ENCODE data around the gene TENM4. TPM values are rescaled to one million over a fixed set of nuclear protein-coding genes. Genes with fewer than 3 reads are reported as not detected.

Gene TENM4
- total and polyA plus RNA-seq, 10 of the 15 experiments (the other 5 are each of a cell fraction or from before 2014, with no cell fraction given): 0.03 to 0.12 (median 0.06) TPM; not detected in 7

DNA sequence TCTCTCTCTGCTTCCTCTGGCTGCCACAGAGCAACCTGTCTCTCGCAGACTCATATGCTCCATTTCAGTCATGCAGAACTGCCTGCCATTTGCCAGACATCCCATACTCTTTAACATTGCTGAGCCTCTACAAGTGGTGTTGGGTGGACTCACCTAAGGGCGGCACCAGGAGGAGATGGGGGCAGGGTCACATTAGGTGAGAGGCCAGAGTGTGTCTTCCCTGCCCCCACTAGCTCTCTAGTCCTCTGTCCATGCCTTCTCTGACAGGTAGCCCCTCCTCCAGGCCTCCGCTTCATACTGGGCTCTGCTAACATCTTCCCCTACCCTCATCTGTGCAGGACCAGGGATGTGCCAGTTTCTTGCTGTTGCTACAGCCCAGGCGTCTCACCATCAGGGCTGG is 366.3 kb downstream of the TENM4 start:
- H3K9ac ChIP-seq (ENCODE audit: control insufficient read depth, insufficient read depth, low read length): no peak overlapping the region
- 31% methylated on average over 4 of the region's 4 CpGs for WGBS (ENCODE audit: insufficient coverage, insufficient replicate concordance, low lambda C conversion rate, missing lambda C conversion rate)
- in situ Hi-C loops (cut with MboI): loop anchor here (10.0 kb wide), 1 partner anchor 430 kb away; no protein-coding TSS in a partner anchor
- no peaks in the 10 kb centered on the region for H3K36me3 ChIP-seq (ENCODE audit: control insufficient read depth in 2 of 2, insufficient read depth in 2 of 2, low read length in 1 of 2)
- intact Hi-C loops (cut with micrococcal nuclease; ENCODE audit: unreplicated experiment): no loop called here
- ATAC-seq (no peak), FAIRE-seq (no peak), DNase-seq (ENCODE audit: low read depth, low spot score) (no peak)
- no peaks in the 10 kb centered on the region for H3K4me1 ChIP-seq (ENCODE audit: control insufficient read depth, insufficient read depth, low read length)
- CTCF ChIA-PET: interaction anchor here (1.0 to 1.3 kb wide), 2 partner anchors 13 to 25 kb away, joined by 3 to 4 read pairs; no protein-coding TSS in a partner anchor
- no peak overlapping the region for H3K4me3 ChIP-seq
- SMC1A ChIA-PET (ENCODE audit: uncharacterized antibody, unreplicated experiment): no interaction called here
- no peaks in the 10 kb centered on the region for H4K20me1 ChIP-seq (ENCODE audit: control insufficient read depth, insufficient read depth)
- no peak for TF ChIP-seq STAT1 (conservative IDR thresholded peaks at IDR 0.05)
- no peak for TF ChIP-seq NBN (IDR thresholded peaks at IDR 0.05)
- TF ChIP-seq, protein P1, sequence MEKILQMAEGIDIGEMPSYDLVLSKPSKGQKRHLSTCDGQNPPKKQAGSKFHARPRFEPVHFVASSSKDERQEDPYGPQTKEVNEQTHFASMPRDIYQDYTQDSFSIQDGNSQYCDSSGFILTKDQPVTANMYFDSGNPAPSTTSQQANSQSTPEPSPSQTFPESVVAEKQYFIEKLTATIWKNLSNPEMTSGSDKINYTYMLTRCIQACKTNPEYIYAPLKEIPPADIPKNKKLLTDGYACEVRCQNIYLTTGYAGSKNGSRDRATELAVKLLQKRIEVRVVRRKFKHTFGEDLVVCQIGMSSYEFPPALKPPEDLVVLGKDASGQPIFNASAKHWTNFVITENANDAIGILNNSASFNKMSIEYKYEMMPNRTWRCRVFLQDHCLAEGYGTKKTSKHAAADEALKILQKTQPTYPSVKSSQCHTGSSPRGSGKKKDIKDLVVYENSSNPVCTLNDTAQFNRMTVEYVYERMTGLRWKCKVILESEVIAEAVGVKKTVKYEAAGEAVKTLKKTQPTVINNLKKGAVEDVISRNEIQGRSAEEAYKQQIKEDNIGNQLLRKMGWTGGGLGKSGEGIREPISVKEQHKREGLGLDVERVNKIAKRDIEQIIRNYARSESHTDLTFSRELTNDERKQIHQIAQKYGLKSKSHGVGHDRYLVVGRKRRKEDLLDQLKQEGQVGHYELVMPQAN (conservative IDR thresholded peaks at IDR 0.05): no peak
- TF ChIP-seq CREM (IDR thresholded peaks at IDR 0.05; ENCODE audit: low read depth): no peak
- TF ChIP-seq YY1 (IDR thresholded peaks at IDR 0.05; ENCODE audit: low read depth, low read length): no peak
- TF ChIP-seq, protein P2, sequence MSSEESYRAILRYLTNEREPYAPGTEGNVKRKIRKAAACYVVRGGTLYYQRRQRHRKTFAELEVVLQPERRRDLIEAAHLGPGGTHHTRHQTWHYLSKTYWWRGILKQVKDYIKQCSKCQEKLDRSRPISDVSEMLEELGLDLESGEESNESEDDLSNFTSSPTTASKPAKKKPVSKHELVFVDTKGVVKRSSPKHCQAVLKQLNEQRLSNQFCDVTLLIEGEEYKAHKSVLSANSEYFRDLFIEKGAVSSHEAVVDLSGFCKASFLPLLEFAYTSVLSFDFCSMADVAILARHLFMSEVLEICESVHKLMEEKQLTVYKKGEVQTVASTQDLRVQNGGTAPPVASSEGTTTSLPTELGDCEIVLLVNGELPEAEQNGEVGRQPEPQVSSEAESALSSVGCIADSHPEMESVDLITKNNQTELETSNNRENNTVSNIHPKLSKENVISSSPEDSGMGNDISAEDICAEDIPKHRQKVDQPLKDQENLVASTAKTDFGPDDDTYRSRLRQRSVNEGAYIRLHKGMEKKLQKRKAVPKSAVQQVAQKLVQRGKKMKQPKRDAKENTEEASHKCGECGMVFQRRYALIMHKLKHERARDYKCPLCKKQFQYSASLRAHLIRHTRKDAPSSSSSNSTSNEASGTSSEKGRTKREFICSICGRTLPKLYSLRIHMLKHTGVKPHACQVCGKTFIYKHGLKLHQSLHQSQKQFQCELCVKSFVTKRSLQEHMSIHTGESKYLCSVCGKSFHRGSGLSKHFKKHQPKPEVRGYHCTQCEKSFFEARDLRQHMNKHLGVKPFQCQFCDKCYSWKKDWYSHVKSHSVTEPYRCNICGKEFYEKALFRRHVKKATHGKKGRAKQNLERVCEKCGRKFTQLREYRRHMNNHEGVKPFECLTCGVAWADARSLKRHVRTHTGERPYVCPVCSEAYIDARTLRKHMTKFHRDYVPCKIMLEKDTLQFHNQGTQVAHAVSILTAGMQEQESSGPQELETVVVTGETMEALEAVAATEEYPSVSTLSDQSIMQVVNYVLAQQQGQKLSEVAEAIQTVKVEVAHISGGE (CRISPR knock-in tag; IDR thresholded peaks at IDR 0.05): no peak
- TF ChIP-seq POLR2AphosphoS2 (IDR thresholded peaks at IDR 0.05; ENCODE audit: low read depth, low read length): no peak
- TF ChIP-seq SPI1 (IDR thresholded peaks at IDR 0.05; ENCODE audit: borderline replicate concordance, insufficient read depth, low read depth, low read length): no peak
- no peak overlapping the region for H2AFZ ChIP-seq (ENCODE audit: control insufficient read depth, low read depth, low read length)
- H3K27me3 ChIP-seq (replicated peaks in 1 of 2; ENCODE audit: control insufficient read depth in 2 of 2, insufficient read depth in 2 of 2, low read length in 1 of 2): no peaks in the 10 kb centered on the region; a peak in 1 of 4 replicates
- POLR2A ChIA-PET: no interaction called here
- H3K9me3 ChIP-seq (replicated peaks; ENCODE audit: control insufficient read depth, insufficient read depth, low read length): no peaks in the 10 kb centered on the region; the same call in 2 of the 3 replicates
- H3K27ac ChIP-seq (ENCODE audit: control insufficient read depth, insufficient read depth): no peak overlapping the region
- H3K79me2 ChIP-seq (ENCODE audit: control insufficient read depth, insufficient read depth, low read length): no peaks in the 10 kb centered on the region
- RAD21 ChIA-PET (ENCODE audit: unreplicated experiment): no interaction called here
- no peak overlapping the region for H3K4me2 ChIP-seq (ENCODE audit: control insufficient read depth, insufficient read depth)
- BruUV-seq (replicated peaks): no TSS peak
